K562 (cell line): ENCODE results near the gene LY6G6C. TPM values are rescaled to one million over a fixed set of nuclear protein-coding genes. Genes with fewer than 3 reads are reported as not detected.

Source experiments
- ASH1L ChIP-seq: fragments of 450-650 bp; IDR thresholded peaks from 2 replicates; pipeline ENCODE4 v1.6.1; 2018; ENCODE audit warnings: borderline replicate concordance, mild to moderate bottlenecking, low read depth; ENCODE audit not compliant: partially characterized antibody
- CAMTA2 ChIP-seq: fragments of 250-450 bp; sonication (Bioruptor Pico); conservative IDR thresholded peaks from 2 replicates; pipeline ENCODE4 v1.5.1; 2022
- CGGBP1 ChIP-seq: fragments of 250-450 bp; sonication (Bioruptor Pico); IDR thresholded peaks from 2 replicates; pipeline ENCODE4 v1.9.0; 2021; ENCODE audit warnings: mild to moderate bottlenecking
- CLOCK ChIP-seq: fragments of 250-450 bp; sonication (Bioruptor Pico); IDR thresholded peaks from 2 replicates; pipeline ENCODE4 v1.4.0; 2020; ENCODE audit warnings: mild to moderate bottlenecking, moderate library complexity, borderline replicate concordance
- EGR1 ChIP-seq: fragments of 450-650 bp; conservative IDR thresholded peaks from 2 replicates; pipeline ENCODE4 v1.6.1; 2017; ENCODE audit warnings: mild to moderate bottlenecking
- ETV5 ChIP-seq: sonication (generic); formaldehyde crosslinking; IDR thresholded peaks from 2 replicates; pipeline ENCODE4 v1.4.0; 2020; ENCODE audit warnings: low read depth, mild to moderate bottlenecking, missing genetic modification reagents
- FOXM1 ChIP-seq, 2 experiments: fragments of 450-650 bp in 1 of 2; sonication (generic) in 1 of 2; formaldehyde crosslinking in 1 of 2; IDR thresholded peaks; 2 replicates each; pipeline versions ENCODE4 v1.6.1 to v1.9.0; 2017 to 2022; ENCODE audit warnings: low read depth in 2 of 2, mild to moderate bottlenecking in 2 of 2, missing genetic modification reagents in 1 of 2, moderate library complexity in 1 of 2
- HDAC1 ChIP-seq, 2 experiments: fragments of 450-650 bp; IDR thresholded peaks; 2 replicates each; pipeline ENCODE4 v1.6.1; 2016 to 2017; ENCODE audit warnings: inconsistent platforms in 1 of 2, mild to moderate bottlenecking in 1 of 2, moderate library complexity in 1 of 2
- HMG20A ChIP-seq: fragments of 450-650 bp; formaldehyde crosslinking; conservative IDR thresholded peaks from 2 replicates; pipeline ENCODE4 v1.4.0; 2020; ENCODE audit warnings: mild to moderate bottlenecking, mixed read lengths
- MAFF ChIP-seq: IDR thresholded peaks from 2 replicates; pipeline ENCODE4 v1.6.1; 2012; ENCODE audit warnings: low read length, improper control_type of control experiment
- RBM22 ChIP-seq: fragments of 200-400 bp; formaldehyde crosslinking; IDR thresholded peaks from 2 replicates; pipeline ENCODE4 v1.6.1; 2018; ENCODE audit warnings: low read length, low read depth; ENCODE audit not compliant: poor library complexity, severe bottlenecking
- RBM39 ChIP-seq: fragments of 200-400 bp; formaldehyde crosslinking; optimal IDR thresholded peaks from 2 replicates; pipeline ENCODE3; 2018; ENCODE audit warnings: low read depth, low read length
- RNF2 ChIP-seq: sonication (generic); IDR thresholded peaks from 2 replicates; pipeline ENCODE4 v1.6.1; 2016
- SMAD3 ChIP-seq: fragments of 450-650 bp; formaldehyde crosslinking; conservative IDR thresholded peaks from 2 replicates; pipeline ENCODE4 v1.4.0; 2020; ENCODE audit warnings: mild to moderate bottlenecking
- SREBF2 ChIP-seq: sonication (generic); formaldehyde crosslinking; IDR thresholded peaks from 2 replicates; pipeline ENCODE4 v1.4.0; 2020; ENCODE audit warnings: mild to moderate bottlenecking, missing genetic modification reagents
- THAP12 ChIP-seq: fragments of 250-450 bp; sonication (Bioruptor Pico); IDR thresholded peaks from 2 replicates; pipeline ENCODE4 v1.9.0; 2021; ENCODE audit warnings: mild to moderate bottlenecking, inconsistent platforms
- ZBTB7A ChIP-seq: IDR thresholded peaks from 2 replicates; pipeline ENCODE4 v1.6.1; 2011; ENCODE audit warnings: low read depth, mild to moderate bottlenecking, low read length, moderate library complexity, borderline replicate concordance; ENCODE audit not compliant: control insufficient read depth
- ZNF212 ChIP-seq: fragments of 450-650 bp; formaldehyde crosslinking; IDR thresholded peaks from 2 replicates; pipeline ENCODE4 v1.4.0; 2020; ENCODE audit warnings: mild to moderate bottlenecking
- ZNF311 ChIP-seq: fragments of 250-450 bp; sonication (Bioruptor Pico); IDR thresholded peaks from 2 replicates; pipeline ENCODE4 v1.4.0; 2020; ENCODE audit warnings: mild to moderate bottlenecking, moderate library complexity
- ZNF583 ChIP-seq: fragments of 250-450 bp; sonication (Bioruptor Pico); IDR thresholded peaks from 2 replicates; pipeline ENCODE4 v1.4.0; 2020
- polyA plus RNA-seq, 8 experiments: library from polyadenylated mRNA; depleted of rRNA in 4 of 8; stranded (reverse) in 5 of 8; unstranded in 3 of 8; fragments of >200 nt; fragmentation: Nextera tagmentation in 2 of 8; fragmentation: Illumina TruSeq in 1 of 8; extraction: Ambion mirVana in 2 of 8; extraction: Trizol in 1 of 8; gene quantifications; 2 replicates each; pipeline versions ENCODE4 v1.2.1 to v1.2.3, GENCODE V29; 2011 to 2014; ENCODE audit warnings: inconsistent platforms in 1 of 8, missing spikeins in 1 of 8
- total RNA-seq, 7 experiments: library from RNA; depleted of rRNA in 6 of 7; stranded (reverse); fragments of >200 nt in 6 of 7; fragmentation: Illumina TruSeq in 2 of 7; extraction: Trizol in 2 of 7; gene quantifications; 2 replicates each; pipeline versions ENCODE4 v1.2.1 to v1.2.3, GENCODE V29; 2011 to 2021; ENCODE audit warnings: low replicate concordance in 1 of 7
- TF ChIP-seq, protein P1 (sequence below): fragments of 250-450 bp; sonication (Bioruptor Pico); IDR thresholded peaks from 2 replicates; pipeline ENCODE4 v1.4.0; 2020; ENCODE audit warnings: mild to moderate bottlenecking

Gene LY6G6C
- total and polyA plus RNA-seq, 9 of the 15 experiments (the other 6 are each of a cell fraction or from before 2014, with no cell fraction given): 0.06 to 0.20 TPM; not detected in 7

- TF ChIP-seq THAP12 (CRISPR knock-in tag): peak; percentile 87; the same call in 1 of the 2 replicates
- peak; percentile 92 for TF ChIP-seq ETV5
- TF ChIP-seq CGGBP1 (CRISPR knock-in tag): no peak
- peak; percentile 51; the same call in 1 of the 2 replicates for TF ChIP-seq SMAD3 (CRISPR knock-in tag)
- peak; percentile 72; the same call in 1 of the 2 replicates for TF ChIP-seq CLOCK (CRISPR knock-in tag)
- TF ChIP-seq RNF2: no peak
- TF ChIP-seq, protein P1, sequence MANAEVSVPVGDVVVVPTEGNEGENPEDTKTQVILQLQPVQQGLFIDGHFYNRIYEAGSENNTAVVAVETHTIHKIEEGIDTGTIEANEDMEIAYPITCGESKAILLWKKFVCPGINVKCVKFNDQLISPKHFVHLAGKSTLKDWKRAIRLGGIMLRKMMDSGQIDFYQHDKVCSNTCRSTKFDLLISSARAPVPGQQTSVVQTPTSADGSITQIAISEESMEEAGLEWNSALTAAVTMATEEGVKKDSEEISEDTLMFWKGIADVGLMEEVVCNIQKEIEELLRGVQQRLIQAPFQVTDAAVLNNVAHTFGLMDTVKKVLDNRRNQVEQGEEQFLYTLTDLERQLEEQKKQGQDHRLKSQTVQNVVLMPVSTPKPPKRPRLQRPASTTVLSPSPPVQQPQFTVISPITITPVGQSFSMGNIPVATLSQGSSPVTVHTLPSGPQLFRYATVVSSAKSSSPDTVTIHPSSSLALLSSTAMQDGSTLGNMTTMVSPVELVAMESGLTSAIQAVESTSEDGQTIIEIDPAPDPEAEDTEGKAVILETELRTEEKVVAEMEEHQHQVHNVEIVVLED: peak; percentile 54
- TF ChIP-seq RBM39: peak; percentile 93
- TF ChIP-seq MAFF: peak; percentile 10; the same call in 1 of the 2 replicates
- TF ChIP-seq ASH1L: no peak
- no peak for TF ChIP-seq EGR1
- peak; percentile 91; the same call in 1 of the 2 replicates for TF ChIP-seq SREBF2 (CRISPR knock-in tag)
- no peak for TF ChIP-seq CAMTA2
- no peak for TF ChIP-seq HMG20A
- TF ChIP-seq ZNF583: peak; percentile 80; the same call in 1 of the 2 replicates
- TF ChIP-seq ZNF212 (CRISPR knock-in tag): peak; percentile 64; the same call in 1 of the 2 replicates
- no peak for TF ChIP-seq ZBTB7A
- peak in 1 of 2 experiments; percentile 98; a peak in 2 of 4 replicates for TF ChIP-seq HDAC1 (IDR thresholded peaks at IDR 0.05)
- peak; percentile 85 for TF ChIP-seq RBM22
- TF ChIP-seq ZNF311 (CRISPR knock-in tag): no peak
- TF ChIP-seq FOXM1 (IDR thresholded peaks at IDR 0.05; ENCODE audit: low read depth): no peak
- TF ChIP-seq FOXM1 (CRISPR knock-in tag; IDR thresholded peaks at IDR 0.05; ENCODE audit: low read depth): peak; percentile 97
Observed at GRCh38 chr6:31739639-31740396, 18.3 kb upstream of the LY6G6C start, which contains the start of gene MSH5 (continued).
